NT2/D1 (cell line): ENCODE data around the gene DDX49.

Experiments used
- YY1 ChIP-seq: IDR thresholded peaks from 2 replicates; pipeline ENCODE4 v1.6.1; 2011; ENCODE audit not compliant: insufficient read length, insufficient read depth
- ZNF274 ChIP-seq: IDR thresholded peaks from 2 replicates; pipeline ENCODE4 v1.6.1; 2011; ENCODE audit warnings: mild to moderate bottlenecking, low read depth, low read length

- TF ChIP-seq ZNF274, result no peak
- no peak for TF ChIP-seq YY1
These were observed 39.7 kb upstream of the DDX49 start for GRCh38 chr19:18879579-18880373.
